ENCODE measurements around the gene NPAS3. TPM values are rescaled to one million over a fixed set of nuclear protein-coding genes. Genes with fewer than 3 reads are reported as not detected.

Gene NPAS3
- total RNA-seq, 2 donors from 2014 or later, result 1.1 to 1.8 TPM

DNA sequence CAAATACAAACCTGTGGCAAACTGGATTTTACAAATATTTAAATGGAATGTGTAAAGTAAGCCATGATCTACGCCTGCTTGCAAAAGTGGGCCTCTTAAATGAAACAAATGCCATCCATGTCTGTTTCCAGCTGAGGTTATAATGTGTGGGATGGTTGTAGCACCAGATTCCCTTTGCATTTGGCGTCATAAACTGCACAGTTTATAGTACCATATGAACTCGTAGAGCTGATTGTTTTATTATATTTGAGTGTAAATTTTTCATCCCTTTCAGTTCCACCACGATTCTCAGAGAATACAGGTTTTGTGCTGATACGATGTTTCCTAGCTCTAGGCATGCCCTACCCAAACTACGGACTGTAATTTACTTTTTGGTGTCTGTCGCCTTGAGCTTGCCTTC lies 637.3 kb downstream of the NPAS3 start:
- TF ChIP-seq POLR2AphosphoS5 (IDR thresholded peaks at IDR 0.05), result no peak
- no peak for TF ChIP-seq POLR2A (IDR thresholded peaks at IDR 0.05)
- TF ChIP-seq, protein P1, sequence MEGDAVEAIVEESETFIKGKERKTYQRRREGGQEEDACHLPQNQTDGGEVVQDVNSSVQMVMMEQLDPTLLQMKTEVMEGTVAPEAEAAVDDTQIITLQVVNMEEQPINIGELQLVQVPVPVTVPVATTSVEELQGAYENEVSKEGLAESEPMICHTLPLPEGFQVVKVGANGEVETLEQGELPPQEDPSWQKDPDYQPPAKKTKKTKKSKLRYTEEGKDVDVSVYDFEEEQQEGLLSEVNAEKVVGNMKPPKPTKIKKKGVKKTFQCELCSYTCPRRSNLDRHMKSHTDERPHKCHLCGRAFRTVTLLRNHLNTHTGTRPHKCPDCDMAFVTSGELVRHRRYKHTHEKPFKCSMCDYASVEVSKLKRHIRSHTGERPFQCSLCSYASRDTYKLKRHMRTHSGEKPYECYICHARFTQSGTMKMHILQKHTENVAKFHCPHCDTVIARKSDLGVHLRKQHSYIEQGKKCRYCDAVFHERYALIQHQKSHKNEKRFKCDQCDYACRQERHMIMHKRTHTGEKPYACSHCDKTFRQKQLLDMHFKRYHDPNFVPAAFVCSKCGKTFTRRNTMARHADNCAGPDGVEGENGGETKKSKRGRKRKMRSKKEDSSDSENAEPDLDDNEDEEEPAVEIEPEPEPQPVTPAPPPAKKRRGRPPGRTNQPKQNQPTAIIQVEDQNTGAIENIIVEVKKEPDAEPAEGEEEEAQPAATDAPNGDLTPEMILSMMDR (IDR thresholded peaks at IDR 0.05), result no peak
- no peak overlapping the region for H3K27ac ChIP-seq
- no peaks in the 10 kb centered on the region for H3K4me1 ChIP-seq (replicated peaks)
- no peak for DNase-seq (ENCODE audit: low spot score)
- H3K4me3 ChIP-seq, result no peak overlapping the region
- peaks cover 3% of the 10 kb centered on the region for H3K27me3 ChIP-seq (replicated peaks; ENCODE audit: insufficient read depth)
- H3K36me3 ChIP-seq, result no peaks in the 10 kb centered on the region
- intact Hi-C loops (cut with DNase I), result no loop called here
- H3K9me3 ChIP-seq, result no peaks in the 10 kb centered on the region
- 63% methylated on average over 7 of the region's 7 CpGs for WGBS

DNA sequence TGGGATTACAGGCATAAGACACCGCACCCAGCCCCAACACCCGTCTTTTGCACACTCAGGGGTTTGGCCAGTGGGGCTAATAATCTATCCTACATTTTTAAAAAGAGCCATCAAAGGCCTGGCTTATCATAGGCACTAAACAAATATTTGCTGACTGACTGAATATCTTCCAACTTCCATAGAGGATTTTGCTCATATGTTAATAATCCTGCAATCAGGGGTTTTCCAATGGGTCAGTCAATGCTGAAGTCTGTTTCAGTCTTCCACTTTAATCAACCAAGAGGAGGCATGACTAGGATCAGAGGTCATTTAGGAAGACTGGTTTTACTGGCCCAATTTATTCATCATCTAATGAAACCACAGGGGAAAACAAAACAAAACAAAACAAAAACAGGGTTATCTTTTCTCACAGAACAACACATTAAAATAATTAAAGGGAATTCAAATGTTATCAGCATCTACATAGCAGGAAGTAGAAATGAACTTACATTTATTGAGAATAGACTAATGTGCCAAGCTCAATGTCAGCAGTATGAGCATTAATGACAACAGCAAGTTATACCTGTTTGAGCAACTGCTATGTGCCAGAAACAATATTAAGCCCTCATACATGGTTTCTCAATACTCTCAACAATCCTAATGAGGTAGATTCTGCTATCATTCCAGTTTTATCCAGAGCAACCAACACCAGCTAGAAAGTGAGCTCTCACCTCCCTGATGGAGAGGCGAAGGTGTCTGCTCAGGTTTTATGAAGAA lies 640.0 kb downstream of the NPAS3 start:
- Histone ChIP-seq H3K4me1 (replicated peaks) (no peaks in the 10 kb centered on the region), H3K27ac (no peak overlapping the region), H3K9me3 (no peaks in the 10 kb centered on the region), H3K27me3 (replicated peaks; ENCODE audit: insufficient read depth) (no peaks in the 10 kb centered on the region), H3K4me3 (no peak overlapping the region), H3K36me3 (no peaks in the 10 kb centered on the region)
- 85% methylated on average over 3 of the region's 3 CpGs for WGBS
- intact Hi-C loops (cut with DNase I), result no loop called here
- no peak for TF ChIP-seq POLR2A (IDR thresholded peaks at IDR 0.05)
- DNase-seq (ENCODE audit: low spot score), result no peak

DNA sequence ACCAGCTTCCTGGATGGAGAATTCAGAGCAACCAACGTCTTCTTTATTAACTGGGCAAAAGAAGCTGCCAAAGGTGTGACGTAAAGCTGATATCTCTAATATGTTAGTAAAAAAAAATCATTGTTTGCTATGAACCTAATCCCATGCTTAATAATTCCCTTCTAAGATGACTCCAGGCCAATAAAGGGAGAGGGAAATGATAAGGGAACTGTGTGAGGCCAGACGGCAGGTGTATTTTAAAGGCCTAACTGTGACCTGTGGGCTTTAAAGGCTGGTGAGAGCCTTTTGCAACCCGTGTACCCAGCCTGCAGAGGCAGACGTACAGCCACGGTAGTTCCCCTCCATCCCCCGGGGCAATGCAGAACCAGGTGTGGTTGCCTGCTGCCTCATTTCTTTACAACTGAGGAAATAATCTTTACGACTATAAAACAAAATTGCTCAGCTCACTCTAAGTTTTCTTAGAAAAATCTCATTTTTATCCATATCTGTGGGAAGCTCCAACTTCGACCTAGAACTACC lies 641.6 kb downstream of the NPAS3 start:
- no peak overlapping the region for H3K27ac ChIP-seq
- no peak overlapping the region for H3K4me3 ChIP-seq
- intact Hi-C loops (cut with DNase I), result no loop called here
- no peaks in the 10 kb centered on the region for H3K27me3 ChIP-seq (replicated peaks; ENCODE audit: insufficient read depth)
- WGBS, result 50% methylated on average over 9 of the region's 9 CpGs
- H3K4me1 ChIP-seq (replicated peaks), result no peaks in the 10 kb centered on the region
- no peak for DNase-seq (ENCODE audit: low spot score)
- H3K9me3 ChIP-seq, result no peaks in the 10 kb centered on the region
- no peak for TF ChIP-seq POLR2A (IDR thresholded peaks at IDR 0.05)
- TF ChIP-seq, protein P1 (IDR thresholded peaks at IDR 0.05), result no peak
- TF ChIP-seq POLR2AphosphoS5 (IDR thresholded peaks at IDR 0.05), result no peak
- no peaks in the 10 kb centered on the region for H3K36me3 ChIP-seq

DNA sequence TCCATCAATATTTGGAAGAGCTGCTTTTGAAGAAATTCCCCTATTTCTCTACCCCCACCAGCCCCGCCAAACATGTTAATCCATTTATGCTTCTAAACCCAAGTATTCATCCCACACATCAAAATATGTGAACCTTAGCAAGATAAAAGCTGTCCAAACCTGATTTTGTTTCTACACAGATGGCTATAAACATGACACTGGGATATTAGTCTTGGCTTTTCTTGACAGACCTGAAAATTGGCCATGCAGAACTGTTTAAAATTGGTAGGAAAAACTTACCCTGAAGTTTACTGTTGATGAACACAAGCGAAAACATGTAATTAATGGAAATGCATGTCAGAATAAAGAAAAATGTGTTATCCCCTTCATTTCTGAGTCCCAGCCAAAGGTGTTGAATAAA lies 642.2 kb downstream of the NPAS3 start:
- no peak overlapping the region for H3K27ac ChIP-seq
- H3K36me3 ChIP-seq, result no peaks in the 10 kb centered on the region
- TF ChIP-seq POLR2A (IDR thresholded peaks at IDR 0.05) (no peak), POLR2AphosphoS5 (IDR thresholded peaks at IDR 0.05) (no peak)
- TF ChIP-seq, protein P1 (IDR thresholded peaks at IDR 0.05), result no peak
- H3K4me1 ChIP-seq (replicated peaks), result no peaks in the 10 kb centered on the region
- WGBS, result 39% methylated on average over 2 of the region's 2 CpGs
- DNase-seq (ENCODE audit: low spot score), result no peak
- no peak overlapping the region for H3K4me3 ChIP-seq
- no peaks in the 10 kb centered on the region for H3K9me3 ChIP-seq
- intact Hi-C loops (cut with DNase I), result no loop called here
- H3K27me3 ChIP-seq (replicated peaks; ENCODE audit: insufficient read depth), result no peaks in the 10 kb centered on the region

DNA sequence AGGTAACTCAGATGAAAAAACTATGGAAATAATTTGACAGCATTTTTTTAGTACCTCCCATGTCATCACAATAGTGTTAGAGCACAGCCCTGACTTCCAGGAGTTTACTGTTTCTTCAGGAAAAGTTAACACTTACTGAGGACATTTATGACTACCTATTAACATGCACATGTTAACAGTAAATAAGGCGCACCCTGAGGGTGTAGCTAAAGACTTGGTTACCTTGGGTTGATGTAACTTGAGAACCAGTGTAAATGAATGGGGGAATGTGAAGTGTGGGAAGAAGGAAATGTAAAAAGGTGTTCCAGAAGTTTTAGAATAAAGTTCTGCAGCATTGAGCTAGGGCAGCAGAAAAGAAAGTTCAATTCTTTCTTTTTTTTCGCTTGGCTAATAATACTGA lies 646.0 kb downstream of the NPAS3 start:
- TF ChIP-seq, protein P1 (IDR thresholded peaks at IDR 0.05), result no peak
- TF ChIP-seq POLR2A (IDR thresholded peaks at IDR 0.05) (no peak), POLR2AphosphoS5 (IDR thresholded peaks at IDR 0.05) (no peak)
- intact Hi-C loops (cut with DNase I), result no loop called here
- Histone ChIP-seq H3K27me3 (replicated peaks; ENCODE audit: insufficient read depth) (no peaks in the 10 kb centered on the region), H3K27ac (no peak overlapping the region), H3K9me3 (no peaks in the 10 kb centered on the region), H3K36me3 (no peaks in the 10 kb centered on the region), H3K4me1 (replicated peaks) (no peaks in the 10 kb centered on the region), H3K4me3 (no peak overlapping the region)
- 87% methylated on average over 2 of the region's 2 CpGs for WGBS
- no peak for DNase-seq (ENCODE audit: low spot score)
